GM12878 (cell line): Measurements from ENCODE around the gene FBXW8. TPM values are rescaled to one million over a fixed set of nuclear protein-coding genes. Genes with fewer than 3 reads are reported as not detected.

Experiments
- ATAC-seq: fragments of 200-7000 bp; cut with Tn5 transposase; 3 replicates; pipeline ENCODE4 v1.9.1; 2020; ENCODE audit warnings: mild to moderate bottlenecking, moderate library complexity
- BruUV-seq: library from RNA; stranded (reverse); fragments of 400-500 nt; replicated peaks from 2 replicates; lab custom pipeline; 2021; lab: Mats Ljungman, UMichigan
- CTCF ChIA-PET: fragments of 300-600 bp; sonication (Branson Sonifier 250); formaldehyde crosslinking; extraction: SDS; loops from one replicate; lab custom pipeline; 2021; ENCODE audit warnings: inconsistent platforms; lab: Yijun Ruan, JAX
- POLR2A ChIA-PET: fragments of 350-600 bp; formaldehyde crosslinking; extraction: SDS; loops from one replicate; lab custom pipeline; 2021; ENCODE audit warnings: inconsistent platforms; lab: Charles Lee
- RAD21 ChIA-PET: fragments of 300-600 bp; sonication (Branson Sonifier 250); formaldehyde crosslinking; loops from one replicate; lab custom pipeline; 2023; ENCODE audit warnings: antibody characterized with exemption; ENCODE audit not compliant: unreplicated experiment; lab: Charles Lee
- SMC1A ChIA-PET: fragments of 300-600 bp; sonication (Branson Sonifier 250); formaldehyde crosslinking; loops from one replicate; lab custom pipeline; 2023; ENCODE audit not compliant: unreplicated experiment, uncharacterized antibody; lab: Charles Lee
- DNase-seq: peaks from one replicate; pipeline ENCODE4 v3.0.0-alpha.2; 2011; ENCODE audit warnings: low read depth, low spot score
- FAIRE-seq: peaks from 3 replicates; lab custom pipeline; 2011; peaks lifted over from hg19 to GRCh38; lab: Jason Lieb, UNC
- H2AFZ ChIP-seq: 2 replicates; pipeline ENCODE4 v1.6.0; 2011; ENCODE audit warnings: low read depth, low read length, control low read depth; ENCODE audit not compliant: control insufficient read depth
- H3K27ac ChIP-seq: 2 replicates; pipeline ENCODE4 v1.5.1; 2011; ENCODE audit warnings: control low read depth; ENCODE audit not compliant: control insufficient read depth, insufficient read depth
- H3K27me3 ChIP-seq, 2 experiments: replicated peaks in 1 of 2; 2 replicates each; pipeline versions ENCODE4 v1.6.0 to v1.6.1; 2011; ENCODE audit warnings: low read length in 1 of 2; ENCODE audit not compliant: control insufficient read depth in 2 of 2, insufficient read depth in 2 of 2
- H3K36me3 ChIP-seq, 2 experiments: 2 replicates each; pipeline ENCODE4 v1.5.1; 2011; ENCODE audit warnings: low read length in 1 of 2; ENCODE audit not compliant: control insufficient read depth in 2 of 2, insufficient read depth in 2 of 2
- H3K4me1 ChIP-seq: 2 replicates; pipeline ENCODE4 v1.6.1; 2011; ENCODE audit warnings: mild to moderate bottlenecking, low read length, moderate library complexity, mixed read lengths; ENCODE audit not compliant: control insufficient read depth, insufficient read depth
- H3K4me2 ChIP-seq: 2 replicates; pipeline ENCODE4 v1.6.0; 2011; ENCODE audit warnings: control low read depth; ENCODE audit not compliant: control insufficient read depth, insufficient read depth
- H3K4me3 ChIP-seq: fragments of 200-600 bp; sonication (generic); 2 replicates; pipeline ENCODE4 v1.5.1; 2016
- H3K79me2 ChIP-seq: 2 replicates; pipeline ENCODE4 v1.6.0; 2011; ENCODE audit warnings: low read length; ENCODE audit not compliant: control insufficient read depth, insufficient read depth
- H3K9ac ChIP-seq: 2 replicates; pipeline ENCODE4 v1.8.0; 2011; ENCODE audit warnings: low read length, control low read depth, mixed read lengths; ENCODE audit not compliant: control insufficient read depth, insufficient read depth
- H3K9me3 ChIP-seq: replicated peaks from 3 replicates; pipeline ENCODE4 v1.5.1; 2011; ENCODE audit warnings: mild to moderate bottlenecking, low read length; ENCODE audit not compliant: control insufficient read depth, insufficient read depth
- H4K20me1 ChIP-seq: 2 replicates; pipeline ENCODE4 v1.6.0; 2011; ENCODE audit not compliant: control insufficient read depth, insufficient read depth
- CBX5 ChIP-seq: sonication (generic); IDR thresholded peaks from 2 replicates; pipeline ENCODE4 v1.6.1; 2016; ENCODE audit warnings: low read depth, moderate library complexity, mild to moderate bottlenecking, inconsistent platforms
- CHD1 ChIP-seq: IDR thresholded peaks from 2 replicates; pipeline ENCODE4 v1.6.1; 2012; ENCODE audit warnings: low read depth, low read length, improper control_type of control experiment
- CREB1 ChIP-seq: IDR thresholded peaks from 2 replicates; pipeline ENCODE4 v1.6.1; 2012; ENCODE audit warnings: low read depth, mild to moderate bottlenecking, inconsistent platforms
- KDM1A ChIP-seq: fragments of 200-600 bp; sonication (generic); IDR thresholded peaks from 2 replicates; pipeline ENCODE4 v1.6.1; 2016; ENCODE audit warnings: borderline replicate concordance
- MEF2A ChIP-seq: IDR thresholded peaks from 2 replicates; pipeline ENCODE4 v1.6.1; 2011; ENCODE audit warnings: low read depth, mild to moderate bottlenecking, low read length, moderate library complexity; ENCODE audit not compliant: insufficient read depth
- WGBS: methylation state at CpG from one replicate; pipeline ENCODE4 v1.1.6; 2016; ENCODE audit warnings: low lambda C conversion rate; ENCODE audit not compliant: insufficient replicate concordance, insufficient coverage; ENCODE audit errors: missing lambda C conversion rate; 5-methylcytosine and 5-hydroxymethylcytosine counted together
- in situ Hi-C: fragments of 300-500 bp; cut with MboI; formaldehyde crosslinking; loops from 9 replicates; pipeline ENCODE4 v1.14.3; 2018; ENCODE audit warnings: mixed read lengths
- intact Hi-C: fragments of 100-400 bp; cut with micrococcal nuclease; formaldehyde crosslinking; loops from one replicate; pipeline ENCODE4 v1.14.2; 2022; ENCODE audit not compliant: unreplicated experiment
- polyA plus RNA-seq, 11 experiments: library from polyadenylated mRNA; depleted of rRNA in 4 of 11; unstranded in 6 of 11; stranded (reverse) in 5 of 11; fragments of >200 nt; fragmentation: Nextera tagmentation in 4 of 11; fragmentation: Illumina TruSeq in 1 of 11; extraction: Ambion mirVana in 4 of 11; extraction: Trizol in 1 of 11; gene quantifications; 1 replicate in 1 of 11; 2 replicates in 10 of 11; pipeline versions ENCODE4 v1.2.1 to v1.2.3, GENCODE V29; 2011 to 2016; ENCODE audit warnings: inconsistent platforms in 2 of 11, missing spikeins in 2 of 11, low read depth in 1 of 11
- total RNA-seq, 4 experiments: library from RNA; depleted of rRNA in 3 of 4; stranded (reverse); fragments of >200 nt in 3 of 4; fragmentation: Illumina TruSeq in 1 of 4; extraction: Trizol in 1 of 4; gene quantifications; 2 replicates each; pipeline versions ENCODE4 v1.2.1 to v1.2.3, GENCODE V29; 2013 to 2021

The FBXW8 gene
- total and polyA plus RNA-seq, 10 of the 15 experiments (the other 5 are each of a cell fraction or from before 2014, with no cell fraction given): 0.49 to 7.5 (median 4.4) TPM

GRCh38 chr12:116977465-116978380 is 67.0 kb downstream of the FBXW8 start:
- intact Hi-C loops: no loop called here
- no peak for ATAC-seq
- Histone ChIP-seq H3K9ac (no peak overlapping the region), H4K20me1 (no peaks in the 10 kb centered on the region), H3K4me1 (peaks cover 7% of the 10 kb centered on the region; the same call in 1 of the 2 replicates), H3K79me2 (no peaks in the 10 kb centered on the region), H2AFZ (no peak overlapping the region), H3K27me3 (no peaks in the 10 kb centered on the region), H3K4me3 (peak overlapping the region; percentile 31), H3K9me3 (no peaks in the 10 kb centered on the region; the same call in 2 of the 3 replicates), H3K27ac (no peak overlapping the region), H3K4me2 (peak overlapping the region; percentile 71), H3K36me3 (no peaks in the 10 kb centered on the region)
- SMC1A ChIA-PET: interaction anchor here (1.3 kb wide), 1 partner anchor 18 kb away, joined by 3 read pairs; no protein-coding TSS in a partner anchor
- 17% methylated on average over 13 of the region's 13 CpGs for WGBS
- RAD21 ChIA-PET: no interaction called here
- TF ChIP-seq CHD1 (no peak), MEF2A (0 out of 2 replicates have a peak, but pooled peaks have one; percentile 2), CBX5 (0 out of 2 replicates have a peak, but pooled peaks have one; percentile 30), CREB1 (no peak), KDM1A (no peak)
- BruUV-seq: no TSS peak
- no peak for FAIRE-seq
- peak; percentile 12 for DNase-seq
- in situ Hi-C loops: no loop called here
- CTCF ChIA-PET: interaction anchor here (0.9 to 1.5 kb wide), 2 partner anchors 9 to 35 kb away, joined by 3 to 4 read pairs; no protein-coding TSS in a partner anchor
- POLR2A ChIA-PET: interaction anchor here (1.4 kb wide), 1 partner anchor 10 kb away, joined by 5 read pairs; no protein-coding TSS in a partner anchor
